ENCODE measurements around the gene TAX1BP1.

GRCh38 chr7:27866828-27867672, 127.1 kb downstream of the TAX1BP1 start:
- TF ChIP-seq CTCF (IDR thresholded peaks at IDR 0.05) (no peak), POLR2A (IDR thresholded peaks at IDR 0.05) (no peak)
